Left lobe of liver (tissue), 2 donors: ENCODE measurements around the gene CARM1. TPM values are rescaled to one million over a fixed set of nuclear protein-coding genes. Genes with fewer than 3 reads are reported as not detected.
"Not testable (repeated sequence)": the region's sequence is repeated elsewhere in the genome, so short reads cannot be mapped to it uniquely, and the experiment has no call there.

Source experiments
- ATAC-seq: fragments of 200-7000 bp; cut with Tn5 transposase; one replicate; pipeline ENCODE4 v1.9.1; 2020; ENCODE audit warnings: mild to moderate bottlenecking, moderate library complexity
- DNase-seq: peaks from one replicate; pipeline ENCODE4 v3.0.0-alpha.2; 2020; ENCODE audit warnings: low spot score
- total RNA-seq: library from RNA; stranded (reverse); gene quantifications from one replicate; pipeline ENCODE4 v1.2.1, GENCODE V29; 2021
- donor health status: DM: no; HTN: no; CAD: no; lungs with moderate emphysema.
- donor health status: DM: no; HTN: yes; CAD: no.

Gene CARM1
- total RNA-seq, 1 donor from 2014 or later = 16.5 TPM

- DNase-seq = no peak
- no peak for ATAC-seq
Measured at GRCh38 chr19:10846500-10847202, 24.7 kb upstream of the CARM1 start.

- ATAC-seq (peak; percentile 43), DNase-seq (no peak)
Measured at GRCh38 chr19:10848230-10848856, 23.0 kb upstream of the CARM1 start, which contains the start of gene C19orf38. TSS of gene C19orf38 (plus strand) at chr19:10848415. CDS start at chr19:10848509, 94 bp downstream.

- no peak for ATAC-seq
- no peak for DNase-seq
Measured at GRCh38 chr19:10850631-10851030, 20.7 kb upstream of the CARM1 start.

GRCh38 chr19:10852098-10852800, 19.1 kb upstream of the CARM1 start:
- no peak for DNase-seq
- no peak for ATAC-seq

GRCh38 chr19:10852941-10853340, 18.4 kb upstream of the CARM1 start:
- no peak for ATAC-seq

GRCh38 chr19:10854350-10855089, 16.8 kb upstream of the CARM1 start:
- no peak for DNase-seq
- no peak for ATAC-seq

More at GRCh38 chr19:10852941-10853340, 18.4 kb upstream of the CARM1 start:
- DNase-seq = no peak

GRCh38 chr19:10855879-10856522, 15.4 kb upstream of the CARM1 start:
- ATAC-seq = peak; percentile 58

GRCh38 chr19:10856899-10857298, 14.5 kb upstream of the CARM1 start:
- not testable (repeated sequence) for DNase-seq, ATAC-seq

More at GRCh38 chr19:10855879-10856522, 15.4 kb upstream of the CARM1 start:
- no peak for DNase-seq

GRCh38 chr19:10858204-10858828, 13.0 kb upstream of the CARM1 start:
- DNase-seq = no peak
- ATAC-seq = peak; percentile 28

GRCh38 chr19:10861103-10861651, 10.2 kb upstream of the CARM1 start:
- DNase-seq (no peak), ATAC-seq (peak; percentile 42)

GRCh38 chr19:10862561-10863106, 8.7 kb upstream of the CARM1 start:
- ATAC-seq = no peak
- DNase-seq = no peak

- DNase-seq = no peak
- ATAC-seq = no peak
Measured at GRCh38 chr19:10863107-10863717, 8.1 kb upstream of the CARM1 start.

- ATAC-seq (peak; percentile 95), DNase-seq (peak; percentile 83)
Measured at GRCh38 chr19:10864538-10864899, 6.8 kb upstream of the CARM1 start.

- DNase-seq (no peak), ATAC-seq (no peak)
Measured at GRCh38 chr19:10866495-10866894, 4.9 kb upstream of the CARM1 start.

GRCh38 chr19:10868872-10869547, 2.3 kb upstream of the CARM1 start:
- DNase-seq (no peak), ATAC-seq (no peak)

GRCh38 chr19:10869872-10870311, 1.5 kb upstream of the CARM1 start:
- not testable (repeated sequence) for DNase-seq, ATAC-seq

- ATAC-seq (no peak), DNase-seq (no peak)
Measured at GRCh38 chr19:10870501-10870954, 825 bp upstream of the CARM1 start.
